GM21529 (cell line): ENCODE data around the gene TBC1D26.
"Not testable (repeated sequence)": the region's sequence is repeated elsewhere in the genome, so short reads cannot be mapped to it uniquely, and the experiment has no call there.

Experiments
- ATAC-seq: cut with Tn5 transposase; IDR thresholded peaks from one replicate; pipeline ENCODE4 v1.9.1; 2021; ENCODE audit not compliant: unreplicated experiment

The TBC1D26 gene

GRCh38 chr17:15731900-15732299 lies at the start of gene TBC1D26:
Gene TBC1D26 (plus strand): TSS chr17:15732283. CDS start chr17:15735349, 3,066 bp downstream.
- not testable (repeated sequence) for ATAC-seq

GRCh38 chr17:15683135-15683534 lies 48.9 kb upstream of the TBC1D26 start:
- ATAC-seq = not testable (repeated sequence)

GRCh38 chr17:15683824-15684478 lies 48.1 kb upstream of the TBC1D26 start, which contains the start of gene TRIM16:
Gene TRIM16 (minus strand): TSS chr17:15684311. CDS start chr17:15651609, 32,702 bp downstream.
- ATAC-seq = peak; percentile 88

GRCh38 chr17:15687494-15687893 lies 44.6 kb upstream of the TBC1D26 start:
- not testable (repeated sequence) for ATAC-seq

GRCh38 chr17:15698967-15699366 lies 33.1 kb upstream of the TBC1D26 start:
- peak; percentile 8 for ATAC-seq

- ATAC-seq = peak; percentile 98
Observed at GRCh38 chr17:15699413-15699924, 32.6 kb upstream of the TBC1D26 start, which contains the start of gene ZNF286A. Gene ZNF286A (plus strand): TSS chr17:15699752. CDS start chr17:15700330, 578 bp downstream.

GRCh38 chr17:15699937-15700336 lies 32.1 kb upstream of the TBC1D26 start:
- peak; percentile 5 for ATAC-seq

- not testable (repeated sequence) for ATAC-seq
Observed at GRCh38 chr17:15704239-15704638, 27.8 kb upstream of the TBC1D26 start.

GRCh38 chr17:15704813-15705212 lies 27.3 kb upstream of the TBC1D26 start:
- ATAC-seq = not testable (repeated sequence)

GRCh38 chr17:15708879-15709278 lies 23.2 kb upstream of the TBC1D26 start:
- not testable (repeated sequence) for ATAC-seq

- ATAC-seq = not testable (repeated sequence)
Observed at GRCh38 chr17:15716601-15717563, 15.2 kb upstream of the TBC1D26 start.

- not testable (repeated sequence) for ATAC-seq
Observed at GRCh38 chr17:15730535-15730934, 1.5 kb upstream of the TBC1D26 start.

GRCh38 chr17:15733174-15733789 lies 1.2 kb downstream of the TBC1D26 start:
- ATAC-seq = not testable (repeated sequence)

GRCh38 chr17:15736578-15736977 lies 4.5 kb downstream of the TBC1D26 start:
- not testable (repeated sequence) for ATAC-seq

GRCh38 chr17:15738066-15738465 lies 6.0 kb downstream of the TBC1D26 start:
- no peak for ATAC-seq

GRCh38 chr17:15739259-15739658 lies 7.2 kb downstream of the TBC1D26 start:
- not testable (repeated sequence) for ATAC-seq

GRCh38 chr17:15740041-15740440 lies 8.0 kb downstream of the TBC1D26 start:
- ATAC-seq = not testable (repeated sequence)

- no peak for ATAC-seq
Observed at GRCh38 chr17:15740570-15741120, 8.6 kb downstream of the TBC1D26 start.

GRCh38 chr17:15741624-15742023 lies 9.5 kb downstream of the TBC1D26 start:
- no peak for ATAC-seq

GRCh38 chr17:15742051-15742795 lies 10.1 kb downstream of the TBC1D26 start:
- no peak for ATAC-seq
